HepG2 (cell line): ENCODE data around the gene CDH23. TPM values are rescaled to one million over a fixed set of nuclear protein-coding genes. Genes with fewer than 3 reads are reported as not detected.

Experiments
- ATAC-seq: fragments of 200-7000 bp; cut with Tn5 transposase; 3 replicates; pipeline ENCODE4 v1.9.1; 2020; ENCODE audit warnings: mild to moderate bottlenecking, moderate library complexity
- BruUV-seq: library from RNA; stranded (reverse); fragments of 400-500 nt; replicated peaks from 2 replicates; lab custom pipeline; 2021; lab: Mats Ljungman, UMichigan
- CTCF ChIA-PET: fragments of 300-600 bp; formaldehyde crosslinking; extraction: SDS; loops from one replicate; lab custom pipeline; 2021; ENCODE audit warnings: low total read pairs, inconsistent platforms, low intra/inter-chr PET ratio; lab: Yijun Ruan, JAX
- POLR2A ChIA-PET: fragments of 350-600 bp; sonication (Branson Sonifier 250); formaldehyde crosslinking; loops from one replicate; lab custom pipeline; 2020; ENCODE audit warnings: antibody characterized with exemption, inconsistent platforms; lab: Yijun Ruan, JAX
- DNase-seq: peaks from one replicate; pipeline ENCODE4 v3.0.0-alpha.2; 2015; ENCODE audit warnings: low spot score
- FAIRE-seq: peaks from 3 replicates; lab custom pipeline; 2011; peaks lifted over from hg19 to GRCh38; lab: Jason Lieb, UNC
- H2AFZ ChIP-seq: one replicate; pipeline ENCODE4 v1.6.1; 2011; ENCODE audit warnings: low read length, inconsistent platforms
- H3K27ac ChIP-seq: fragments of 300-600 bp; 3 replicates; pipeline ENCODE4 v1.8.0; 2011; ENCODE audit warnings: mixed run types, mild to moderate bottlenecking, mixed read lengths, low read length, inconsistent platforms; ENCODE audit not compliant: insufficient read depth; ENCODE audit errors: extremely low read length
- H3K27me3 ChIP-seq, 2 experiments: fragments of 200-600 bp in 1 of 2; 2 replicates in 1 of 2; 3 replicates in 1 of 2; pipeline versions ENCODE4 v1.6.0 to v1.8.0; 2011; ENCODE audit warnings: low read length in 2 of 2, mild to moderate bottlenecking in 2 of 2, moderate library complexity in 2 of 2, inconsistent platforms in 1 of 2; ENCODE audit not compliant: insufficient read depth in 2 of 2, control insufficient read depth in 1 of 2
- H3K36me3 ChIP-seq, 2 experiments: fragments of 200-600 bp in 1 of 2; replicated peaks in 1 of 2; 2 replicates in 1 of 2; 3 replicates in 1 of 2; pipeline versions ENCODE4 v1.5.1 to v1.8.0; 2011; ENCODE audit warnings: low read length in 2 of 2, inconsistent platforms in 1 of 2; ENCODE audit not compliant: insufficient read depth in 2 of 2, control insufficient read depth in 1 of 2
- H3K4me1 ChIP-seq: 2 replicates; pipeline ENCODE4 v1.5.1; 2012; ENCODE audit warnings: low read length, inconsistent platforms; ENCODE audit not compliant: insufficient read depth
- H3K4me2 ChIP-seq: 2 replicates; pipeline ENCODE4 v1.6.0; 2011; ENCODE audit warnings: low read depth, low read length, inconsistent platforms
- H3K4me3 ChIP-seq, 3 experiments: fragments of 200-600 bp in 1 of 3; sonication (generic), shearing (Covaris generic) in 1 of 3; replicated peaks in 1 of 3; 2 replicates each; pipeline ENCODE4 v1.5.1; 2011 to 2016; ENCODE audit warnings: low read length in 3 of 3, inconsistent platforms in 2 of 3, low read depth in 2 of 3, mild to moderate bottlenecking in 2 of 3, control low read depth in 1 of 3, mixed read lengths in 1 of 3; ENCODE audit not compliant: insufficient read depth in 1 of 3
- H3K79me2 ChIP-seq: one replicate; pipeline ENCODE4 v1.6.1; 2011; ENCODE audit warnings: low read length, inconsistent platforms; ENCODE audit not compliant: insufficient read depth
- H3K9ac ChIP-seq: 2 replicates; pipeline ENCODE4 v1.6.0; 2011; ENCODE audit warnings: mild to moderate bottlenecking, low read depth, low read length, inconsistent platforms; ENCODE audit not compliant: insufficient read depth
- H3K9me3 ChIP-seq: 2 replicates; pipeline ENCODE4 v1.5.1; 2012; ENCODE audit warnings: mild to moderate bottlenecking, low read length
- H4K20me1 ChIP-seq: 2 replicates; pipeline ENCODE4 v1.6.0; 2011; ENCODE audit warnings: inconsistent platforms, mild to moderate bottlenecking, low read length, moderate library complexity; ENCODE audit not compliant: insufficient read depth
- ATF1 ChIP-seq: IDR thresholded peaks from 2 replicates; pipeline ENCODE4 v1.6.1; 2016; ENCODE audit warnings: mild to moderate bottlenecking, control low read depth
- ATF6 ChIP-seq: sonication (generic); formaldehyde crosslinking; conservative IDR thresholded peaks from 2 replicates; pipeline ENCODE4 v1.4.0; 2020; ENCODE audit warnings: missing genetic modification reagents
- RXRA ChIP-seq: sonication (generic); formaldehyde crosslinking; IDR thresholded peaks from 2 replicates; pipeline ENCODE4 v1.5.1; 2020; ENCODE audit warnings: missing genetic modification reagents
- SNAPC2 ChIP-seq: sonication (generic); formaldehyde crosslinking; IDR thresholded peaks from 2 replicates; pipeline ENCODE4 v1.8.1; 2022; ENCODE audit warnings: mild to moderate bottlenecking, missing genetic modification reagents
- WGBS: methylation state at CpG from one replicate; pipeline ENCODE4 v1.1.6; 2017; ENCODE audit warnings: low lambda C conversion rate; 5-methylcytosine and 5-hydroxymethylcytosine counted together
- in situ Hi-C: cut with HindIII; loops from 2 replicates; pipeline ENCODE4 v1.10.0; 2017; ENCODE audit warnings: low pct_unique_long_range_greater_than_20kb; ENCODE audit not compliant: extremely low pct_ligation_motif_present
- intact Hi-C: fragments of 100-400 bp; cut with micrococcal nuclease; formaldehyde crosslinking; loops from one replicate; pipeline ENCODE4 v1.10.0; 2022; ENCODE audit not compliant: unreplicated experiment
- polyA plus RNA-seq, 8 experiments: library from polyadenylated mRNA; depleted of rRNA in 3 of 8; stranded (reverse) in 7 of 8; unstranded in 1 of 8; fragments of >200 nt; fragmentation: Illumina TruSeq in 4 of 8; extraction: Trizol in 4 of 8; gene quantifications; 2 replicates each; pipeline versions ENCODE4 v1.2.1 to v1.2.3, GENCODE V29; 2011 to 2016; ENCODE audit warnings: low read depth in 4 of 8, missing spikeins in 1 of 8, mixed read lengths in 1 of 8; ENCODE audit not compliant: insufficient read depth in 1 of 8
- total RNA-seq, 5 experiments: library from RNA; depleted of rRNA; stranded (reverse); fragments of >200 nt; fragmentation: Illumina TruSeq; extraction: Trizol; gene quantifications; 2 replicates each; pipeline ENCODE4 v1.2.3, GENCODE V29; 2016; ENCODE audit warnings: low read depth in 1 of 5
- TF ChIP-seq, protein P1 (sequence below): sonication (generic); formaldehyde crosslinking; IDR thresholded peaks from 2 replicates; pipeline ENCODE4 v1.9.0; 2021; ENCODE audit warnings: missing genetic modification reagents, borderline replicate concordance

The CDH23 gene
- total and polyA plus RNA-seq, 2 of the 13 experiments (the other 11 are each of a cell fraction or from before 2014, with no cell fraction given), result 0.13 TPM; not detected in 1

GRCh38 chr10:71429929-71430328, 33.2 kb downstream of the CDH23 start (continued):
- no peak for TF ChIP-seq ATF6 (CRISPR knock-in tag)
- TF ChIP-seq SNAPC2 (CRISPR knock-in tag), result no peak
- TF ChIP-seq, protein P1, sequence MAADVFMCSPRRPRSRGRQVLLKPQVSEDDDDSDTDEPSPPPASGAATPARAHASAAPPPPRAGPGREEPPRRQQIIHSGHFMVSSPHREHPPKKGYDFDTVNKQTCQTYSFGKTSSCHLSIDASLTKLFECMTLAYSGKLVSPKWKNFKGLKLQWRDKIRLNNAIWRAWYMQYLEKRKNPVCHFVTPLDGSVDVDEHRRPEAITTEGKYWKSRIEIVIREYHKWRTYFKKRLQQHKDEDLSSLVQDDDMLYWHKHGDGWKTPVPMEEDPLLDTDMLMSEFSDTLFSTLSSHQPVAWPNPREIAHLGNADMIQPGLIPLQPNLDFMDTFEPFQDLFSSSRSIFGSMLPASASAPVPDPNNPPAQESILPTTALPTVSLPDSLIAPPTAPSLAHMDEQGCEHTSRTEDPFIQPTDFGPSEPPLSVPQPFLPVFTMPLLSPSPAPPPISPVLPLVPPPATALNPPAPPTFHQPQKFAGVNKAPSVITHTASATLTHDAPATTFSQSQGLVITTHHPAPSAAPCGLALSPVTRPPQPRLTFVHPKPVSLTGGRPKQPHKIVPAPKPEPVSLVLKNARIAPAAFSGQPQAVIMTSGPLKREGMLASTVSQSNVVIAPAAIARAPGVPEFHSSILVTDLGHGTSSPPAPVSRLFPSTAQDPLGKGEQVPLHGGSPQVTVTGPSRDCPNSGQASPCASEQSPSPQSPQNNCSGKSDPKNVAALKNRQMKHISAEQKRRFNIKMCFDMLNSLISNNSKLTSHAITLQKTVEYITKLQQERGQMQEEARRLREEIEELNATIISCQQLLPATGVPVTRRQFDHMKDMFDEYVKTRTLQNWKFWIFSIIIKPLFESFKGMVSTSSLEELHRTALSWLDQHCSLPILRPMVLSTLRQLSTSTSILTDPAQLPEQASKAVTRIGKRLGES (CRISPR knock-in tag), result no peak
- no peak for TF ChIP-seq RXRA

GRCh38 chr10:71431239-71432100, 34.8 kb downstream of the CDH23 start:
- ATAC-seq, result peak; percentile 78
- TF ChIP-seq ATF1, result no peak
- intact Hi-C loops (loop anchor here (10.0 kb wide), 1 partner anchor 117 kb away; the partner anchor contains the start of gene SLC29A3), in situ Hi-C loops (no loop called here)
- H3K4me3 ChIP-seq, result no peak overlapping the region
- CTCF ChIA-PET, result no interaction called here
- POLR2A ChIA-PET, result no interaction called here
- 25% methylated on average over 15 of the region's 16 CpGs for WGBS
- no peaks in the 10 kb centered on the region for H3K79me2 ChIP-seq
- no TSS peak for BruUV-seq
- H3K9me3 ChIP-seq, result no peaks in the 10 kb centered on the region
- FAIRE-seq, result no peak
- H3K4me1 ChIP-seq, result no peaks in the 10 kb centered on the region
- peaks cover 3% of the 10 kb centered on the region; the same call in 1 of the 2 replicates for H4K20me1 ChIP-seq
- H3K36me3 ChIP-seq, result no peaks in the 10 kb centered on the region
- H3K27me3 ChIP-seq, result peaks cover 0 to 10% of the 10 kb centered on the region in 2 experiments; a peak in 3 of 5 replicates
- no peak overlapping the region for H3K27ac ChIP-seq
- no peak overlapping the region for H3K9ac ChIP-seq
- no peak for DNase-seq
- no peak overlapping the region for H2AFZ ChIP-seq
- H3K4me2 ChIP-seq, result no peak overlapping the region
